ENCODE results near the gene CEP70.

- TF ChIP-seq EZH2 (IDR thresholded peaks at IDR 0.05) (no peak), POLR2AphosphoS5 (IDR thresholded peaks at IDR 0.05; ENCODE audit: borderline replicate concordance, low read depth, low read length) (no peak)
Measured at GRCh38 chr3:138569090-138569489, 25.0 kb downstream of the CEP70 start.
